Measurements from ENCODE around the gene AGL.
"Not testable (repeated sequence)": the region's sequence is repeated elsewhere in the genome, so short reads cannot be mapped to it uniquely, and the experiment has no call there.

AGL gene

GRCh38 chr1:99851850-99852454 lies 1.8 kb downstream of the AGL start:
- DNase-seq = no peak

- no peak for DNase-seq
These were observed 2.5 kb downstream of the AGL start for GRCh38 chr1:99852648-99853047.

GRCh38 chr1:99855914-99856450 lies 5.8 kb downstream of the AGL start:
- no peak for DNase-seq

- DNase-seq = not testable (repeated sequence)
These were observed 6.9 kb downstream of the AGL start for GRCh38 chr1:99857041-99857440.

GRCh38 chr1:99858286-99858685 lies 8.1 kb downstream of the AGL start:
- DNase-seq = no peak

GRCh38 chr1:99858881-99859280 lies 8.7 kb downstream of the AGL start:
- no peak for DNase-seq

GRCh38 chr1:99860703-99861102 lies 10.5 kb downstream of the AGL start:
- no peak for DNase-seq

GRCh38 chr1:99867682-99868081 lies 17.5 kb downstream of the AGL start:
- no peak for DNase-seq

GRCh38 chr1:99869304-99869703 lies 19.1 kb downstream of the AGL start:
- DNase-seq = no peak

- DNase-seq = no peak
These were observed 19.6 kb downstream of the AGL start for GRCh38 chr1:99869723-99870122.

GRCh38 chr1:99872063-99872462 lies 21.9 kb downstream of the AGL start:
- DNase-seq = no peak

GRCh38 chr1:99877568-99877967 lies 27.4 kb downstream of the AGL start:
- no peak for DNase-seq

- DNase-seq = no peak
These were observed 36.0 kb downstream of the AGL start for GRCh38 chr1:99886179-99886578.

- no peak for DNase-seq
These were observed 36.7 kb downstream of the AGL start for GRCh38 chr1:99886841-99887240.

GRCh38 chr1:99887890-99888289 lies 37.7 kb downstream of the AGL start:
- DNase-seq = no peak

GRCh38 chr1:99891997-99892396 lies 41.8 kb downstream of the AGL start:
- no peak for DNase-seq

GRCh38 chr1:99903278-99903677 lies 53.1 kb downstream of the AGL start:
- DNase-seq = not testable (repeated sequence)

- no peak for DNase-seq
These were observed 56.4 kb downstream of the AGL start for GRCh38 chr1:99906535-99906934.

GRCh38 chr1:99917214-99917613 lies 67.1 kb downstream of the AGL start:
- DNase-seq = no peak

- no peak for DNase-seq
These were observed 69.1 kb downstream of the AGL start for GRCh38 chr1:99919220-99919619.

- no peak for DNase-seq
These were observed 84.6 kb downstream of the AGL start for GRCh38 chr1:99934801-99935200.

GRCh38 chr1:99935534-99935933 lies 85.4 kb downstream of the AGL start:
- no peak for DNase-seq

- no peak for DNase-seq
These were observed 85.9 kb downstream of the AGL start for GRCh38 chr1:99936071-99936470.

- DNase-seq = no peak
These were observed 92.6 kb downstream of the AGL start for GRCh38 chr1:99942723-99943122.

GRCh38 chr1:99943223-99943794 lies 93.1 kb downstream of the AGL start:
- no peak for DNase-seq

All from CD4-positive, alpha-beta T cell treated with Interleukin-10 for 1 hour (primary cell).